ENCODE results near the gene USP54. TPM values are rescaled to one million over a fixed set of nuclear protein-coding genes. Genes with fewer than 3 reads are reported as not detected.
A peak's percentile ranks its signal among the peaks of the same experiment; 100 is the strongest.

USP54 gene
- total and polyA plus RNA-seq, 4 donors, result 1.3 to 10.4 (median 6.3) TPM

- no peak overlapping the region for H3K9ac ChIP-seq (ENCODE audit: low read depth in 1 of 2, low read length in 2 of 2)
- DNase-seq (ENCODE audit: low spot score), result no peak
- no peaks in the 10 kb centered on the region for H3K36me3 ChIP-seq (ENCODE audit: control insufficient read depth in 4 of 4, insufficient read depth in 3 of 4, low read depth in 1 of 4, low read length in 3 of 4)
- no peak overlapping the region for H3K27ac ChIP-seq (ENCODE audit: low read depth in 1 of 2, low read length in 2 of 2)
- peaks cover 0 to 12% (median 12%) of the 10 kb centered on the region in 4 donors for H3K4me1 ChIP-seq (ENCODE audit: control insufficient read depth in 4 of 4, insufficient read depth in 4 of 4, low read length in 3 of 4)
- no peak overlapping the region for H3K4me3 ChIP-seq (ENCODE audit: low read depth in 1 of 3, low read length in 3 of 3)
- no peaks in the 10 kb centered on the region for H3K27me3 ChIP-seq (ENCODE audit: control insufficient read depth in 4 of 4, insufficient read depth in 4 of 4, low read length in 3 of 4)
- WGBS, result 96% methylated on average over 4 of the region's 4 CpGs
- H3K9me3 ChIP-seq (ENCODE audit: control insufficient read depth in 4 of 4, low read length in 3 of 4), result no peaks in the 10 kb centered on the region
- TF ChIP-seq NR2F2 (IDR thresholded peaks at IDR 0.05) (no peak), HNF4A (conservative IDR thresholded peaks at IDR 0.05) (no peak), RXRA (IDR thresholded peaks at IDR 0.05) (no peak), HNF4G (IDR thresholded peaks at IDR 0.05) (no peak), FOXA1 (IDR thresholded peaks at IDR 0.05) (no peak), ATF3 (IDR thresholded peaks at IDR 0.05) (no peak), MAX (IDR thresholded peaks at IDR 0.05) (no peak), TAF1 (conservative IDR thresholded peaks at IDR 0.05) (no peak)
Observed at GRCh38 chr10:73593110-73593509, 2.0 kb upstream of the USP54 start.

GRCh38 chr10:73591935-73592699 lies 975 bp upstream of the USP54 start:
- Histone ChIP-seq H3K9ac (ENCODE audit: low read depth in 1 of 2, low read length in 2 of 2) (no peak overlapping the region), H3K27ac (ENCODE audit: low read depth in 1 of 2, low read length in 2 of 2) (no peak overlapping the region), H3K4me1 (ENCODE audit: control insufficient read depth in 4 of 4, insufficient read depth in 4 of 4, low read length in 3 of 4) (peaks cover 5 to 15% (median 13%) of the 10 kb centered on the region in 4 donors), H3K36me3 (ENCODE audit: control insufficient read depth in 4 of 4, insufficient read depth in 3 of 4, low read depth in 1 of 4, low read length in 3 of 4) (no peaks in the 10 kb centered on the region), H3K9me3 (ENCODE audit: control insufficient read depth in 4 of 4, low read length in 3 of 4) (no peaks in the 10 kb centered on the region), H3K27me3 (ENCODE audit: control insufficient read depth in 4 of 4, insufficient read depth in 4 of 4, low read length in 3 of 4) (no peaks in the 10 kb centered on the region), H3K4me3 (ENCODE audit: low read depth in 1 of 3, low read length in 3 of 3) (no peak overlapping the region)
- 37% methylated on average over 3 of the region's 3 CpGs for WGBS
- DNase-seq (ENCODE audit: low spot score), result peak; percentile 45
- TF ChIP-seq RAD21 (IDR thresholded peaks at IDR 0.05) (peak in 1 of 2 donors; percentile 32), SP1 (IDR thresholded peaks at IDR 0.05) (peak; percentile 60), GABPA (IDR thresholded peaks at IDR 0.05 in 1 of 2, conservative IDR thresholded peaks at IDR 0.05 in 1 of 2) (no peak), MAX (IDR thresholded peaks at IDR 0.05) (peak; percentile 21), FOXA2 (IDR thresholded peaks at IDR 0.05) (peak; percentile 53), JUND (IDR thresholded peaks at IDR 0.05) (peak; percentile 57 to 63), HNF4G (IDR thresholded peaks at IDR 0.05) (peak; percentile 58), TAF1 (conservative IDR thresholded peaks at IDR 0.05) (no peak), RXRA (IDR thresholded peaks at IDR 0.05) (peak; percentile 35 to 70), ZBTB33 (IDR thresholded peaks at IDR 0.05) (peak; percentile 76), REST (IDR thresholded peaks at IDR 0.05) (peak; percentile 29), EGR1 (IDR thresholded peaks at IDR 0.05; ENCODE audit: low read depth in 2 of 2) (peak in 1 of 2 donors; percentile 15), NR2F2 (IDR thresholded peaks at IDR 0.05) (no peak), FOXA1 (IDR thresholded peaks at IDR 0.05) (no peak), YY1 (IDR thresholded peaks at IDR 0.05) (peak; percentile 20), CTCF (IDR thresholded peaks at IDR 0.05; ENCODE audit: low read depth, low read length, missing input control) (no peak), ATF3 (IDR thresholded peaks at IDR 0.05) (peak; percentile 89), HNF4A (conservative IDR thresholded peaks at IDR 0.05) (peak; percentile 80 to 82)

All from liver (tissue), 9 donors.